ENCODE results near the gene RAB7A.

GRCh38 chr3:128780101-128780837 is 54.3 kb downstream of the RAB7A start:
- TF ChIP-seq EP300 (conservative IDR thresholded peaks at IDR 0.05; ENCODE audit: poor library complexity, severe bottlenecking) = no peak
- TF ChIP-seq CTCF (IDR thresholded peaks at IDR 0.05; ENCODE audit: poor library complexity, severe bottlenecking) = no peak
- TF ChIP-seq MXI1 (conservative IDR thresholded peaks at IDR 0.05; ENCODE audit: poor library complexity, severe bottlenecking) = no peak
- TF ChIP-seq POLR2AphosphoS5 (IDR thresholded peaks at IDR 0.05) = no peak
- TF ChIP-seq TAF1 (IDR thresholded peaks at IDR 0.05; ENCODE audit: low read depth) = no peak
- TF ChIP-seq REST (IDR thresholded peaks at IDR 0.05; ENCODE audit: borderline replicate concordance) = no peak
- TF ChIP-seq EZH2 (IDR thresholded peaks at IDR 0.05; ENCODE audit: borderline replicate concordance, insufficient read depth, low read length, poor library complexity, severe bottlenecking) = no peak

Data from neural cell (in vitro differentiated cells).